Measurements from ENCODE around the gene ORAI3. TPM values are rescaled to one million over a fixed set of nuclear protein-coding genes. Genes with fewer than 3 reads are reported as not detected.

ORAI3 gene
- total and polyA plus RNA-seq, 2 of the 13 experiments (the other 11 are each of a cell fraction or from before 2014, with no cell fraction given), result 11.4 to 32.0 TPM

GRCh38 chr16:30948667-30949649, at the start of gene ORAI3 (continued):
- TF ChIP-seq CTCF (CRISPR knock-in tag; IDR thresholded peaks at IDR 0.05) (no peak; the same call in 1 of the 2 replicates), ZNF572 (CRISPR knock-in tag; IDR thresholded peaks at IDR 0.05) (no peak), ZBTB42 (CRISPR knock-in tag; IDR thresholded peaks at IDR 0.05) (no peak), U2AF1 (optimal IDR thresholded peaks at IDR 0.05; ENCODE audit: low read depth, low read length) (no peak), NFATC3 (CRISPR knock-in tag; IDR thresholded peaks at IDR 0.05) (no peak), ZEB1 (IDR thresholded peaks at IDR 0.05; ENCODE audit: insufficient replicate concordance, low read depth) (peak; percentile 23), ZNF710 (CRISPR knock-in tag; IDR thresholded peaks at IDR 0.05; ENCODE audit: borderline replicate concordance) (no peak), KMT2B (CRISPR knock-in tag; IDR thresholded peaks at IDR 0.05) (no peak), ZNF567 (CRISPR knock-in tag; IDR thresholded peaks at IDR 0.05; ENCODE audit: borderline replicate concordance) (peak; percentile 92; the same call in 1 of the 2 replicates), MXI1 (IDR thresholded peaks at IDR 0.05; ENCODE audit: borderline replicate concordance, low read depth, low read length) (0 out of 3 replicates have a peak, but pooled peaks have one; percentile 25), MAFK (conservative IDR thresholded peaks at IDR 0.05 in 1 of 2, IDR thresholded peaks at IDR 0.05 in 1 of 2; ENCODE audit: low read length in 2 of 2) (no peak), CENPX (CRISPR knock-in tag; IDR thresholded peaks at IDR 0.05) (no peak), BATF2 (CRISPR knock-in tag; IDR thresholded peaks at IDR 0.05) (peak; percentile 43; the same call in 1 of the 2 replicates), ZHX1 (CRISPR knock-in tag; IDR thresholded peaks at IDR 0.05; ENCODE audit: low read depth) (peak; percentile 62; the same call in 1 of the 2 replicates), CREBL2 (CRISPR knock-in tag; IDR thresholded peaks at IDR 0.05; ENCODE audit: borderline replicate concordance) (no peak), HOXA9 (CRISPR knock-in tag; IDR thresholded peaks at IDR 0.05; ENCODE audit: borderline replicate concordance) (peak; percentile 74; the same call in 1 of the 2 replicates), SP140L (CRISPR knock-in tag; IDR thresholded peaks at IDR 0.05; ENCODE audit: borderline replicate concordance) (no peak; the same call in 1 of the 2 replicates), ZNF446 (CRISPR knock-in tag; IDR thresholded peaks at IDR 0.05) (peak; percentile 86; the same call in 1 of the 2 replicates), TEAD3 (CRISPR knock-in tag; optimal IDR thresholded peaks at IDR 0.05; ENCODE audit: borderline replicate concordance) (no peak)
